GM18526 (cell line): ENCODE data around the gene PATL2.

Experiments used
- POLR2A ChIP-seq: IDR thresholded peaks from 3 replicates; pipeline ENCODE4 v1.6.1; 2011; ENCODE audit not compliant: insufficient read length; ENCODE audit errors: extremely low read depth

PATL2 gene

DNA sequence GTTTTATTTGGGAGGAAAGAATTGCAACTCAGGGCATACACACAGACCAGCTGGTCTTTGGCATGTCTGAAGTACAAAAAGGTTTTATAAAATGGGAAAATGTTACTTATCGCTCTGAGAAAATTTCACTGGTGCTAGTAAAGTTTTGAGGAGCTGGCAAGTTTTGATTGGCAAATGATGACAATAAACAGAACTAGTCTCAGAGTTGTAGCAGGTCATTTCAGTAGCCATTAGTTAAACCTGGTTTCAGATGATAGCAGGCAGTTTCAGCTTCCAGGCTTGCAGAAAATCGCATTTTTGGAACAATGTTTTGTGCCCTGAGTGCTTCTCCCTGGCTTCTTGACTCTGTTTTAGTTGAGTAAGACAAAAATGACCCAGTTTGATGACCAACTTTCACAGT, 10.9 kb upstream of the PATL2 start:
- no peak for TF ChIP-seq POLR2A

DNA sequence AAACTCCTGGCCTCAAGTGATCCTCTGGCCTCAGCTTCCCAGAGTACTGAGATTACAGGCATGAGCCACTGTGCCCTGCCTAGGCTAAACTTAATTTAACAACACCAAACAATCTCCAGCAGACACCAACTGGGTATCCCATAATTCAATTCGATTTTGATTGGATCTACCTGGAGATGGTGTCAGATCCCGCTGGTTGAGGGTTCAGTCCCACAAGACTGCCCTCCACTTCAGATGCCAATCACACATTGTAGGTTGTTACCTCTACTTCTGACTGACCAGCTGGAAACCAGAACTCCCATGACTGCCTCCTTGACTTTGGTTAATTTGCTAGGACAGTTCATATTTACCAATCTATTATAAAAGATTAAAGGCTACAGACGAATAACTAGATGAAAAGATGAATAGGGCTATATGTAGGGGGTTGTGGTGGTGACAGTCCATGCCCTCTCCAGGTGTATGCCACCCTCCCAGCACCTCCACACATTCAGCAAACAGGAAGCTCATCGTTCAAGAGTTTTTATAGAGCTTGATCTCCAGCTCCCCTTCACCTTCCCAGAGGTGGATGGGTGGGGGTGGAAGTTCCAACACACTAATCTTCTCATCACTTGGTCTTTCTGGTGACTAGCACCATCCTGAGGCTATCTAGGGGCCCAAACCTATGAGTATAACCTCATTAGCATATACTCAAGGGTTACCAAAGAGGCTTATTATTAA, 9.5 kb upstream of the PATL2 start:
- TF ChIP-seq POLR2A = peak; percentile 32

DNA sequence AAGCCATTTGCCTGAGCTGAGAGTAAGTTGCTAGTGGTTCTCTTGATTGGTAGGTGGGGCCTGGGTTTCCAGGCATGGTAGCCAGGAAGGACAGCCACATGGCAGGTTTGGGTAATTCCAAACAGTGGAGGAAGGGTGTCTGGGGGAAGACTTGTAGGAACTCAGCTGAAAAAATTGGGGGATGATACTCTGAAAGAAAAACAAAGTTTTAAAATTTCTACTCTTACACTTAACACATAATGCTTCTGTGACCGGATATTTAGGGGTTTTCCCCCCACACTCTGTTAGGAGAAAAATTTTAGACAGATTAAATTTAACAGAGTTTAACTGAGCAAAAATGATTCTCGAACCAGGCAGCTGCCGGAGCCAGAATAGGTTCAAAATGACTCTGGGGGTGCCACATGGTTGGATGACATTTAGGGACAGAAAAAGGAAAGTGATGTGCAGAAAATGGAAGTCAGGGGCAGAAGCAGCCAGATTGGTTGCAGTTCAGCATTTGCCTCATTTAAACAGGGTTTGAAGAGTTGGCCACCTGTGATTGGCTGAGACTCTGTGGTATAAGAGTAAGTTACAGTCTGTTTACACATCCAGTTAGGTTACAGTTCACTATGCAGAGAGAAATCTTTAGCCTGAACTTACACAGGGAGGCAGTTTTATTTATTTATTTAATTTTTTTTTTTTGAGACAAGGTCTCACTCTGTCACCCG, 8.3 kb upstream of the PATL2 start:
- peak; percentile 66 for TF ChIP-seq POLR2A

DNA sequence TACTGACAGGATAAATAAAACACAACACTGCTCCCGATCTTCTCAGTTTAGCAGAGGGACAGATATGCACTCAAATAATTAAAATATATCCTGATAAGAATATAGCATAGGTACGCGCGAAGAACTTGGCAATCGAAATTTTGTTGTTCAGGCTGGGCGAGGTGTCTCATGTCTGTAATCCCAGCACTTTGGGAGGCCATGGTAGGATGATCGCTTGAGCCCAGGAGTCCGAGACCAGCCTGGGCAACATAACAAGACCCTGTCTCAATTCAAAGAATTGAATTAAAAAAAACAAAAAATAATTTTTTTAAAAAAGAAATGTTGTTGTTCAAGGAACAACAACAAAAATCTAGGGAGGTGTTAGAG, 7.8 kb upstream of the PATL2 start:
- no peak for TF ChIP-seq POLR2A

DNA sequence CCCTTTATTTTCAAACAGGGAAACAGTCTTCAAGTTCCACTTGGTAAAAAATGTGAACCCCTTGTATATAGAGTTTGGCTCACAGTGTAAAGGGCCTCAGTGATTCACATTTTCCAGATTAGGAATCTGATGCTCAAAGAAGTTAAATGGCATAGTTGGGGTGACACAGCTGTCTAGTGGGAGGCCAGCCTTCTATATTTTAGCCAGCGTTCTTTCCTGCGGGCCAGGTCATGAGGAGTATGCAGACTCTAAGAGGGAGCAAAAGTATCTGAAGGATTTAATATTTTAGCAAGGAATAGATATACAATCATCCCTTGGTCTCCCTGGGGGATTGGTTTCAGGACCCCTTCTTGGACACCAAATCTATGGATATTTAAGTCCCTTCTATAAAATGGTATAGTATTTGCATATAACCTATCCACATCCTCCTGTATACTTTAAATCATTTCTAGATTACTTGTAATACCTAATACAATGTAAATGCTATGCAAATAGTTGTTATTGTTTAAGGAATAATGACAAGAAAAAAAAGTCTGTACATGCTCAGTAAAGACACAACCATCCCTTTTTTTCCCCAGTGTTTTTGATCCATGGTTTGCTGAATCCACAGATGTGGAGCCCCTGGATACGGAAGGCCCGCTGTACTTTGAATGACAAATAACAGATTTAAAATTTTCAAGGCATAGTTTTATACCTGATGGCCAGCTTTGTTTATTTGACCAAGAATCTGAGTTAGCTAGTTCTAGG, 7.2 kb upstream of the PATL2 start:
- no peak for TF ChIP-seq POLR2A

DNA sequence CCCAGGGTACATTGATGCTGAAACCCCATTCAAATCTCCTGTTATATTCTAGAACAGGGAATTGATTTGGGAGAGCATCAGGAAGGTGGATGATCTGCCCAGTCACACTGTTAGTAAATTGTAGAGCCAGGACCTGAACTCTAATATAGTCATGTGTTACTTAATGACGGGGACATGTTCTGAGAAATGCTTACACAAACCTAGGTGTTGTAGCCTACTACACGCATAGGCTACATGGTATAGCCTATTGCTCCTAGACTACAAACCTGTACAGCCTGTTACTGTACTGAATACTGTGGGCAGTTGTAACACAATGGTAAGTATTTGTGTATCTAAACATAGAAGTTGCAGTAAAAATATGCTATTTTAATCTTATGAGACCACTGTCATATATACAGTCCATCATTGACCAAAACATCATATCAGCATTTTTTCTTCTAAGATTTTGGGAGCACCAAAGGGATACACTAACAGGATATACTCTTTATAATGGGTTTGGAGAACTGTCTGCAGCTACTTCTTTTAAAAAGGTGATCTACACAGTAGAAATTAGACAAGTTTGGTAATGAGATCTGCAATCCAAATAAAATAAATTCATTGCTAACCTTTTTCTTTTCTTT, 6.0 kb upstream of the PATL2 start:
- TF ChIP-seq POLR2A = peak; percentile 11

DNA sequence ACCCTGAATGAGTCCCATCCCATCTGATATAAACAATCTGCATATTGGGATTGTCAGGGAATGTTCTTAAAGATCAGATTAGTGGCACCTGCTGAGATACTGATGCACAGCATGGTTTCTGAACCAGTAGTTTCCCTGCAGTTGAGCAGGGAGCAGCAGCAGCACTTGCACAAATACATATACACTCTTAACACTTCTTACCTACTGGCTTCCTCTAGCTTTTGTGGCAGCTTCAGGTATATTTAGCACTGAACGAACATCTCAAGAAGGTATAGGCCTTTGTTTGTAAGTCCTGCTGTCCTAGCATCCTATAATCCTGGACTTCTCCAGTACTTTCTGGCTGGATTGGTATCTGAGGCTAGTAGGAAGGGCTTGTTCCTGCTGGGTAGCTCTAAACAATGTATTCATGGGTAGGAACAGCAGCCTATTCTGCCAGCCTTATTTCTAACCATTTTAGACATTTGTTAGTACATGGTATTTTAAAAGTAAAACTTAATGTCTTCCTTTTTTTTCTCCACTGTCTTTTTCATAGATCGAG, 4.7 kb upstream of the PATL2 start:
- TF ChIP-seq POLR2A = no peak

DNA sequence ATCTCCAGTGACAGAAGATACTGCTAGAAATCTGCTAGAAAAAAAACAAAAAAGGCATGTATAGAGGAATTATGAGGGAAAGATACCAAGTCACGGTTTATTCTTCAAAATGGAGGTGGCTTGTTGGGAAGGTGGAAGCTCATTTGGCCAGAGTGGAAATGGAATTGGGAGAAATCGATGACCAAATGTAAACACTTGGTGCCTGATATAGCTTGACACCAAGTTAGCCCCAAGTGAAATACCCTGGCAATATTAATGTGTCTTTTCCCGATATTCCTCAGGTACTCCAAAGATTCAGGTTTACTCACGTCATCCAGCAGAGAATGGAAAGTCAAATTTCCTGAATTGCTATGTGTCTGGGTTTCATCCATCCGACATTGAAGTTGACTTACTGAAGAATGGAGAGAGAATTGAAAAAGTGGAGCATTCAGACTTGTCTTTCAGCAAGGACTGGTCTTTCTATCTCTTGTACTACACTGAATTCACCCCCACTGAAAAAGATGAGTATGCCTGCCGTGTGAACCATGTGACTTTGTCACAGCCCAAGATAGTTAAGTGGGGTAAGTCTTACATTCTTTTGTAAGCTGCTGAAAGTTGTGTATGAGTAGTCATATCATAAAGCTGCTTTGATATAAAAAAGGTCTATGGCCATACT, 4.1 kb upstream of the PATL2 start:
- no peak for TF ChIP-seq POLR2A

DNA sequence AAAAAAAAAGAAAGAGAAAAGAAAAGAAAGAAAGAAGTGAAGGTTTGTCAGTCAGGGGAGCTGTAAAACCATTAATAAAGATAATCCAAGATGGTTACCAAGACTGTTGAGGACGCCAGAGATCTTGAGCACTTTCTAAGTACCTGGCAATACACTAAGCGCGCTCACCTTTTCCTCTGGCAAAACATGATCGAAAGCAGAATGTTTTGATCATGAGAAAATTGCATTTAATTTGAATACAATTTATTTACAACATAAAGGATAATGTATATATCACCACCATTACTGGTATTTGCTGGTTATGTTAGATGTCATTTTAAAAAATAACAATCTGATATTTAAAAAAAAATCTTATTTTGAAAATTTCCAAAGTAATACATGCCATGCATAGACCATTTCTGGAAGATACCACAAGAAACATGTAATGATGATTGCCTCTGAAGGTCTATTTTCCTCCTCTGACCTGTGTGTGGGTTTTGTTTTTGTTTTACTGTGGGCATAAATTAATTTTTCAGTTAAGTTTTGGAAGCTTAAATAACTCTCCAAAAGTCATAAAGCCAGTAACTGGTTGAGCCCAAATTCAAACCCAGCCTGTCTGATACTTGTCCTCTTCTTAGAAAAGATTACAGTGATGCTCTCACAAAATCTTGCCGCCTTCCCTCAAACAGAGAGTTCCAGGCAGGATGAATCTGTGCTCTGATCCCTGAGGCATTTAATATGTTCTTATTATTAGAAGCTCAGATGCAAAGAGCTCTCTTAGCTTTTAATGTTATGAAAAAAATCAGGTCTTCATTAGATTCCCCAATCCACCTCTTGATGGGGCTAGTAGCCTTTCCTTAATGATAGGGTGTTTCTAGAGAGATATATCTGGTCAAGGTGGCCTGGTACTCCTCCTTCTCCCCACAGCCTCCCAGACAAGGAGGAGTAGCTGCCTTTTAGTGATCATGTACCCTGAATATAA, 2.2 kb upstream of the PATL2 start:
- TF ChIP-seq POLR2A = no peak

DNA sequence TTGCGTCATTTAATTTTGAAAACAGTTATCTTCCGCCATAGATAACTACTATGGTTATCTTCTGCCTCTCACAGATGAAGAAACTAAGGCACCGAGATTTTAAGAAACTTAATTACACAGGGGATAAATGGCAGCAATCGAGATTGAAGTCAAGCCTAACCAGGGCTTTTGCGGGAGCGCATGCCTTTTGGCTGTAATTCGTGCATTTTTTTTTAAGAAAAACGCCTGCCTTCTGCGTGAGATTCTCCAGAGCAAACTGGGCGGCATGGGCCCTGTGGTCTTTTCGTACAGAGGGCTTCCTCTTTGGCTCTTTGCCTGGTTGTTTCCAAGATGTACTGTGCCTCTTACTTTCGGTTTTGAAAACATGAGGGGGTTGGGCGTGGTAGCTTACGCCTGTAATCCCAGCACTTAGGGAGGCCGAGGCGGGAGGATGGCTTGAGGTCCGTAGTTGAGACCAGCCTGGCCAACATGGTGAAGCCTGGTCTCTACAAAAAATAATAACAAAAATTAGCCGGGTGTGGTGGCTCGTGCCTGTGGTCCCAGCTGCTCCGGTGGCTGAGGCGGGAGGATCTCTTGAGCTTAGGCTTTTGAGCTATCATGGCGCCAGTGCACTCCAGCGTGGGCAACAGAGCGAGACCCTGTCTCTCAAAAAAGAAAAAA, 1.4 kb upstream of the PATL2 start:
- TF ChIP-seq POLR2A = peak; percentile 35

DNA sequence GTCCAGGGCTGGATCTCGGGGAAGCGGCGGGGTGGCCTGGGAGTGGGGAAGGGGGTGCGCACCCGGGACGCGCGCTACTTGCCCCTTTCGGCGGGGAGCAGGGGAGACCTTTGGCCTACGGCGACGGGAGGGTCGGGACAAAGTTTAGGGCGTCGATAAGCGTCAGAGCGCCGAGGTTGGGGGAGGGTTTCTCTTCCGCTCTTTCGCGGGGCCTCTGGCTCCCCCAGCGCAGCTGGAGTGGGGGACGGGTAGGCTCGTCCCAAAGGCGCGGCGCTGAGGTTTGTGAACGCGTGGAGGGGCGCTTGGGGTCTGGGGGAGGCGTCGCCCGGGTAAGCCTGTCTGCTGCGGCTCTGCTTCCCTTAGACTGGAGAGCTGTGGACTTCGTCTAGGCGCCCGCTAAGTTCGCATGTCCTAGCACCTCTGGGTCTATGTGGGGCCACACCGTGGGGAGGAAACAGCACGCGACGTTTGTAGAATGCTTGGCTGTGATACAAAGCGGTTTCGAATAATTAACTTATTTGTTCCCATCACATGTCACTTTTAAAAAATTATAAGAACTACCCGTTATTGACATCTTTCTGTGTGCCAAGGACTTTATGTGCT, 721 bp upstream of the PATL2 start:
- no peak for TF ChIP-seq POLR2A

DNA sequence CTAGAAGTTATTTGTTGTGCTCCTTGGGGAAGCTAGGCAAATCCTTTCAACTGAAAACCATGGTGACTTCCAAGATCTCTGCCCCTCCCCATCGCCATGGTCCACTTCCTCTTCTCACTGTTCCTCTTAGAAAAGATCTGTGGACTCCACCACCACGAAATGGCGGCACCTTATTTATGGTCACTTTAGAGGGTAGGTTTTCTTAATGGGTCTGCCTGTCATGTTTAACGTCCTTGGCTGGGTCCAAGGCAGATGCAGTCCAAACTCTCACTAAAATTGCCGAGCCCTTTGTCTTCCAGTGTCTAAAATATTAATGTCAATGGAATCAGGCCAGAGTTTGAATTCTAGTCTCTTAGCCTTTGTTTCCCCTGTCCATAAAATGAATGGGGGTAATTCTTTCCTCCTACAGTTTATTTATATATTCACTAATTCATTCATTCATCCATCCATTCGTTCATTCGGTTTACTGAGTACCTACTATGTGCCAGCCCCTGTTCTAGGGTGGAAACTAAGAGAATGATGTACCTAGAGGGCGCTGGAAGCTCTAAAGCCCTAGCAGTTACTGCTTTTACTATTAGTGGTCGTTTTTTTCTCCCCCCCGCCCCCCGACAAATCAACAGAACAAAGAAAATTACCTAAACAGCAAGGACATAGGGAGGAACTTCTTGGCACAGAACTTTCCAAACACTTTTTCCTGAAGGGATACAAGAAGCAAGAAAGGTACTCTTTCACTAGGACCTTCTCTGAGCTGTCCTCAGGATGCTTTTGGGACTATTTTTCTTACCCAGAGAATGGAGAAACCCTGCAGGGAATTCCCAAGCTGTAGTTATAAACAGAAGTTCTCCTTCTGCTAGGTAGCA, 657 bp downstream of the PATL2 start:
- peak; percentile 34 for TF ChIP-seq POLR2A
